SK-N-SH treated with all-trans-retinoic acid at 6 μM for 48 hours (cell line): ENCODE data around the gene ZBTB47.

Experiments
- ATAC-seq: fragments of 200-7000 bp; cut with Tn5 transposase; 3 replicates; pipeline ENCODE4 v1.9.1; 2020; ENCODE audit warnings: mild to moderate bottlenecking, moderate library complexity
- BACH2 ChIP-seq: fragments of 250-450 bp; sonication (Bioruptor Pico); IDR thresholded peaks from 2 replicates; pipeline ENCODE4 v1.9.0; 2021; ENCODE audit warnings: mild to moderate bottlenecking, borderline replicate concordance
- CSRNP3 ChIP-seq: fragments of 250-450 bp; sonication (Bioruptor Pico); IDR thresholded peaks from 2 replicates; pipeline ENCODE4 v1.5.1; 2021; ENCODE audit warnings: mild to moderate bottlenecking, moderate library complexity
- GLIS3 ChIP-seq: fragments of 250-450 bp; sonication (Bioruptor Pico); IDR thresholded peaks from 2 replicates; pipeline ENCODE4 v1.5.0; 2020; ENCODE audit warnings: mild to moderate bottlenecking, moderate library complexity
- ISL1 ChIP-seq: fragments of 250-450 bp; sonication (Bioruptor Pico); IDR thresholded peaks from 2 replicates; pipeline ENCODE4 v2.1.2; 2022; ENCODE audit warnings: mild to moderate bottlenecking, moderate library complexity
- PPARA ChIP-seq: fragments of 250-450 bp; sonication (Bioruptor Pico); IDR thresholded peaks from 2 replicates; pipeline ENCODE4 v1.5.0; 2020; ENCODE audit warnings: mild to moderate bottlenecking, borderline replicate concordance
- RARB ChIP-seq: fragments of 250-450 bp; sonication (Bioruptor Pico); IDR thresholded peaks from 2 replicates; pipeline ENCODE4 v1.8.0; 2021; ENCODE audit warnings: mild to moderate bottlenecking, moderate library complexity
- TOX ChIP-seq: fragments of 250-450 bp; sonication (Bioruptor Pico); IDR thresholded peaks from 2 replicates; pipeline ENCODE4 v1.8.0; 2021; ENCODE audit warnings: mild to moderate bottlenecking, moderate library complexity, borderline replicate concordance
- ZC3H10 ChIP-seq: fragments of 250-450 bp; sonication (Bioruptor Pico); IDR thresholded peaks from 2 replicates; pipeline ENCODE4 v1.5.1; 2021; ENCODE audit warnings: mild to moderate bottlenecking, moderate library complexity
- ZFP3 ChIP-seq: fragments of 250-450 bp; sonication (Bioruptor Pico); IDR thresholded peaks from 2 replicates; pipeline ENCODE4 v1.5.0; 2020; ENCODE audit warnings: mild to moderate bottlenecking, moderate library complexity
- ZFP30 ChIP-seq: fragments of 450-650 bp; formaldehyde crosslinking; IDR thresholded peaks from 2 replicates; pipeline ENCODE4 v1.5.0; 2022; ENCODE audit warnings: mild to moderate bottlenecking, moderate library complexity
- ZNF565 ChIP-seq: fragments of 450-650 bp; formaldehyde crosslinking; conservative IDR thresholded peaks from 2 replicates; pipeline ENCODE4 v1.5.0; 2020; ENCODE audit warnings: low read depth, mild to moderate bottlenecking, moderate library complexity
- ZNF8 ChIP-seq: fragments of 450-650 bp; formaldehyde crosslinking; IDR thresholded peaks from 2 replicates; pipeline ENCODE4 v1.5.0; 2020; ENCODE audit warnings: mild to moderate bottlenecking, moderate library complexity
- TF ChIP-seq, protein P1 (sequence below): fragments of 250-450 bp; sonication (Bioruptor Pico); IDR thresholded peaks from 2 replicates; pipeline ENCODE4 v1.8.0; 2020; ENCODE audit warnings: mild to moderate bottlenecking, moderate library complexity, borderline replicate concordance
- TF ChIP-seq, protein P2 (sequence below): fragments of 250-450 bp; sonication (Bioruptor Pico); IDR thresholded peaks from 2 replicates; pipeline ENCODE4 v1.8.0; 2021; ENCODE audit warnings: low read depth, mild to moderate bottlenecking, moderate library complexity, borderline replicate concordance

Gene ZBTB47

DNA sequence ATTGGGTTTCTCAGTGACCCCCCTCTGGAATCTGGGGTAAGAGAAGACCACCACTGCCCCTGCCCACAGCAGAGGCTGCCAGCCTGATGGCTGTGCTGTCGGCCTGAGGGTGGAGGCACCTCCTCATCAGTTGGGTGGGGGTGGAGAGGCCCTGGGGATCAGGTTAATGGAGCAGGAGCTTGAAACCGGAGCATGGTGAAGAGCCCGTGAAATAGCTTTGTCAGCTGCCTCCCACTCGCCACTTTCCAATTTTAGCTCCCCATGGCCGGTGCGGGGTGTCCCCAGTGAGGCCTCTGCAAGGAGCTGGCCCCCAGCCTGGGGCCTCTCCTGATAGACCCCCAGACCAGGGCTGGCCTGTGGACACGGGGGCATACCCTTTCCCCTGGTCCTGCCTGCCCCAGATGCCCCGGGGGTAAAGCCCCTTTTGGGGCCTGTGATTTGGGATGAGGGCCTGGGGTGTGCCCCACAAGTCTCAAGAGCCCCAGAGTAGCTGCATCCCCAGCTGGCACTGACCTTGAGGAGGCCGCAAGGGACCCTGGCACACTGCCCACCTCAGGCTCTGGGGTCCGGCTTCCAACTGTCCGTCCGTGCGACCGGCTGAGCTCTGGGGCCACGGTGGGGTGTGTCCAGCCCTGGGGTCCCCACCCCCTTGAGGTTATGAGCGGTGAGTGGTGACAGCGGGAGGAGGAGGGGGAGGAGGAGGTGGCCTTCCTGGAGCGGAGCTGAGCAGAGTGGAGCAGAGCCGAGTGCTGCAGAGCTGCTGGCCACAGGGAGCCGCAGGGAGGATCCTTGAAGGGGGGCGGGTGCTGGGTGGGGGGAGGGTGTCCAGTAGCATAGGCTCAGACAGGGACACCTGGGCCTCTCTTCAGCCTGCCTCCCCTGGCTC is 48.8 kb downstream of the ZBTB47 start, which contains the start of gene HHATL:
TSS of gene HHATL (minus strand) at position 733 of the 886 bp plus-strand sequence. CDS start 1,972 bp downstream, outside the sequence.
- TF ChIP-seq, protein P1, sequence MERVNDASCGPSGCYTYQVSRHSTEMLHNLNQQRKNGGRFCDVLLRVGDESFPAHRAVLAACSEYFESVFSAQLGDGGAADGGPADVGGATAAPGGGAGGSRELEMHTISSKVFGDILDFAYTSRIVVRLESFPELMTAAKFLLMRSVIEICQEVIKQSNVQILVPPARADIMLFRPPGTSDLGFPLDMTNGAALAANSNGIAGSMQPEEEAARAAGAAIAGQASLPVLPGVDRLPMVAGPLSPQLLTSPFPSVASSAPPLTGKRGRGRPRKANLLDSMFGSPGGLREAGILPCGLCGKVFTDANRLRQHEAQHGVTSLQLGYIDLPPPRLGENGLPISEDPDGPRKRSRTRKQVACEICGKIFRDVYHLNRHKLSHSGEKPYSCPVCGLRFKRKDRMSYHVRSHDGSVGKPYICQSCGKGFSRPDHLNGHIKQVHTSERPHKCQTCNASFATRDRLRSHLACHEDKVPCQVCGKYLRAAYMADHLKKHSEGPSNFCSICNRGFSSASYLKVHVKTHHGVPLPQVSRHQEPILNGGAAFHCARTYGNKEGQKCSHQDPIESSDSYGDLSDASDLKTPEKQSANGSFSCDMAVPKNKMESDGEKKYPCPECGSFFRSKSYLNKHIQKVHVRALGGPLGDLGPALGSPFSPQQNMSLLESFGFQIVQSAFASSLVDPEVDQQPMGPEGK (CRISPR knock-in tag), result no peak
- TF ChIP-seq PPARA (no peak), ZFP3 (CRISPR knock-in tag) (no peak)
- TF ChIP-seq, all 23 proteins: peak for 0
- no peak for ATAC-seq

DNA sequence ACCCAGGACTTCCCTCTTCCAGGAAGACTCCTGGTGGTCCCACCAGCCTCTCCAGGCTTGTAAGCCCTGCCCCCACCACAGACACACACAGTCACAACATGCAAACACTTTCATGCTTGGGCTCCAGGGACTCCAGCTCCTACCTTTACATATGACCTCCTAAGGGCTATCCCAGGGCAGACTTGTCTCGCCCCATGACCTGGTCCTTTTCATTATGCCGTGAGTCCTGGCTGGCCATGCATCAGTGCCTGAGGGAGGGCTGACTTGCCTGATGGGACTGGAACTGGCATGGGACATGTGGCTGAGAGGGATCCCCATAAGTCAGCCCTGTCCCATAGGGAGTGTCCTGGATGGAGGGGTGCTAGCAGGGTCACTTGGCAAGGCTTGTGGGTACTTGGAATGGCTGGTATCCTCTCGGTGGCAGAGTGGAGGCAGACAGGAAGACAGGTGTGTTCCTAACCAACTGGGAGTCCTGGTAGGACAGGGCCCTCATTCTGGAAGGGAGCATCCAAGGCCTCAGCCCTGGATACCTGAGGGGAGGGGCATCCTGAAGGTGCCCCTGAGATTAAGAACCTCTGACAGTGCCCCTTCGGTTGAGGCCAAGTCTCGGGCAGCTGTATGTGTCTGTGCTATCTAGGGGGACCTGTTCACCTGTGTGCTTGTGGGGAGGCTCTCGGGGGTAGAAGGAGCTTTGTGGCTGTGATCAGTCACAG is 49.6 kb downstream of the ZBTB47 start:
- TF ChIP-seq, protein P1 (CRISPR knock-in tag), result no peak
- no peak for TF ChIP-seq ZNF8
- TF ChIP-seq PPARA, result no peak
- no peak for TF ChIP-seq ZFP30 (CRISPR knock-in tag)
- no peak for TF ChIP-seq CSRNP3 (CRISPR knock-in tag)
- no peak for TF ChIP-seq ZC3H10 (CRISPR knock-in tag)
- no peak for TF ChIP-seq BACH2 (CRISPR knock-in tag)
- no peak for TF ChIP-seq RARB
- ATAC-seq, result no peak

GRCh38 chr3:42703695-42704025 is 50.2 kb downstream of the ZBTB47 start:
- ATAC-seq, result no peak

GRCh38 chr3:42704136-42704841 is 50.8 kb downstream of the ZBTB47 start:
- ATAC-seq, result no peak
- no peak for TF ChIP-seq ZFP30 (CRISPR knock-in tag)
- TF ChIP-seq, protein P1 (CRISPR knock-in tag), result no peak
- TF ChIP-seq, protein P2, sequence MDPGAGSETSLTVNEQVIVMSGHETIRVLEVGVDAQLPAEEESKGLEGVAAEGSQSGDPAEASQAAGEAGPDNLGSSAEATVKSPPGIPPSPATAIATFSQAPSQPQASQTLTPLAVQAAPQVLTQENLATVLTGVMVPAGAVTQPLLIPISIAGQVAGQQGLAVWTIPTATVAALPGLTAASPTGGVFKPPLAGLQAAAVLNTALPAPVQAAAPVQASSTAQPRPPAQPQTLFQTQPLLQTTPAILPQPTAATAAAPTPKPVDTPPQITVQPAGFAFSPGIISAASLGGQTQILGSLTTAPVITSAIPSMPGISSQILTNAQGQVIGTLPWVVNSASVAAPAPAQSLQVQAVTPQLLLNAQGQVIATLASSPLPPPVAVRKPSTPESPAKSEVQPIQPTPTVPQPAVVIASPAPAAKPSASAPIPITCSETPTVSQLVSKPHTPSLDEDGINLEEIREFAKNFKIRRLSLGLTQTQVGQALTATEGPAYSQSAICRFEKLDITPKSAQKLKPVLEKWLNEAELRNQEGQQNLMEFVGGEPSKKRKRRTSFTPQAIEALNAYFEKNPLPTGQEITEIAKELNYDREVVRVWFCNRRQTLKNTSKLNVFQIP, result no peak
- TF ChIP-seq GLIS3, result no peak
- no peak for TF ChIP-seq ZFP3 (CRISPR knock-in tag)
- no peak for TF ChIP-seq ZNF565 (CRISPR knock-in tag)
- no peak for TF ChIP-seq CSRNP3 (CRISPR knock-in tag)
- no peak for TF ChIP-seq TOX (CRISPR knock-in tag)

More at GRCh38 chr3:42703695-42704025, 50.2 kb downstream of the ZBTB47 start:
- TF ChIP-seq ISL1 (CRISPR knock-in tag), result no peak
- no peak for TF ChIP-seq CSRNP3 (CRISPR knock-in tag)
- TF ChIP-seq, all 23 proteins: peak for 0
